Ovary (tissue), 3 donors: ENCODE results near the gene ITPR1.

Experiments
- CTCF ChIP-seq, 3 donors: fragments of 450-650 bp in 2 of 3; fragments of 200-600 bp in 1 of 3; IDR thresholded peaks; one replicate each; pipeline versions ENCODE4 v1.5.1 to v1.8.0; 2016 to 2022; ENCODE audit warnings: antibody characterized with exemption in 3 of 3, mild to moderate bottlenecking in 1 of 3
- EP300 ChIP-seq: sonication (generic); formaldehyde crosslinking; IDR thresholded peaks from one replicate; pipeline ENCODE4 v1.6.1; 2017; ENCODE audit warnings: antibody characterized with exemption
- POLR2A ChIP-seq: fragments of 450-650 bp; IDR thresholded peaks from one replicate; pipeline ENCODE4 v1.6.1; 2017; ENCODE audit warnings: antibody characterized with exemption, mild to moderate bottlenecking, moderate library complexity
- donor health status: DM: no; HTN: no; CAD: no.

- TF ChIP-seq CTCF (IDR thresholded peaks at IDR 0.05) (no peak), POLR2A (no peak), EP300 (no peak)
Observed at GRCh38 chr3:4877173-4877787, 384.1 kb downstream of the ITPR1 start.
